GM19043 (cell line): ENCODE results near the gene TNIP1.

Source experiments
- ATAC-seq: cut with Tn5 transposase; IDR thresholded peaks from one replicate; pipeline ENCODE4 v1.9.1; 2021; ENCODE audit warnings: low read depth; ENCODE audit not compliant: unreplicated experiment

The TNIP1 gene

DNA sequence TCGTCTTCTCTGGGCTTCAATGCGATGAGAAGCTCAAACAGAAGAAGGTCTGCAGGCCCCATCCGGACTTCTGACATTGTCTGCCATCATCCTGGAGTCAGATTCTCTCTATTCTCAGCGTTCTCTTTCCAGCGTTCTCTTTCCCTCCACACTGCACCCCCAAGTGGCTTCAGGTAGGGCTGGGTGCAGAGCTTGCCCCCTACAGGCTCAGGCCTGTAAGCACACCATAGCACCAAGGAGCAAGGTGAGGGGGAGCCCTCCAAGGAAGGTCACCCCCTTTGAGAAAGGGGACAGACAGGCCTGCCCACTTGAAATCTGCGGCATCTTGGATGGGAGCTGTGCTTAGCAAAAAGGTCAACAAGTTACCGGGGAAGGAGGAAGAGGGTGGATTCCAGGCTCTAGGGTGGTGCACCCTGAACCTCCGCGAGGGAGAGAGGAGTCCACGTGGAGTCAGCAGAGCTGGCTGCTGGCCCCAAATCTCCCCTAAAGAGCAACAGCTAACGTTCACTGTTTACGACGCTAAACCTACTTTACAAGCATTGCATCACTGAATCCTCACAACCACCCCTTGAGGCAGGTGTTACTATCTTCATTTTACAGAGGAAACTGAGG lies 32.9 kb downstream of the TNIP1 start:
- peak; percentile 53 for ATAC-seq

DNA sequence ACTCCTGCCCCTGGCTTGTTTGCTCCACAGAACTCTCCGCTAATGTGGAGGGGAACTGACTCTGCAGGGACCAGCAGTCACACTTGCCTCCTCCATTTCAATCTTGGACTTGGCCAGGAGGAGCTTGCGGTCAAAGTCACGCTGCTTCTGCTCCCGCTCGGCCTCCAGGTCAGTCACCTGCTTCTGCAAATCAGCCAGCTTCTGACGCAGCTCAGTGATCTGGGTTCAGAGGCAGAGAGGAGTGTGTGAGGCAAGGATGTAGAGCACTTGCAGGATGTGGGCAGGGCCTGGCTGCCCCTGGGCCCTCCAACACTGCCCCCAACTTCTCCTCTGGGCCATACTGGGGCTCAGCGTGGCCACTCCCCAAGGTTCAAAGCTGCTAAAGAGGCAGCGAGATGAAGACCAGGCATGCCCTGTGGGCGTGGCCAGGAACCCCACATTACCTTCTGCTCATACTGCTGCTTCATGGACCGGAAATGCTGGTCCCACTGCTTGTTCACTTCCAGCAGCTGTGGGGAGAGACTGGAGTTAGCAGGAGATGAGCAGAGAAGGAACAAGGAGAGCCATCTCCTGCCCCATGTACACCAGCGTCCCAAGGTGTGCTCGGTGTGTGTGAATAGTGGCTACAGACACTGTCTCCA lies 38.3 kb downstream of the TNIP1 start:
- no peak for ATAC-seq

DNA sequence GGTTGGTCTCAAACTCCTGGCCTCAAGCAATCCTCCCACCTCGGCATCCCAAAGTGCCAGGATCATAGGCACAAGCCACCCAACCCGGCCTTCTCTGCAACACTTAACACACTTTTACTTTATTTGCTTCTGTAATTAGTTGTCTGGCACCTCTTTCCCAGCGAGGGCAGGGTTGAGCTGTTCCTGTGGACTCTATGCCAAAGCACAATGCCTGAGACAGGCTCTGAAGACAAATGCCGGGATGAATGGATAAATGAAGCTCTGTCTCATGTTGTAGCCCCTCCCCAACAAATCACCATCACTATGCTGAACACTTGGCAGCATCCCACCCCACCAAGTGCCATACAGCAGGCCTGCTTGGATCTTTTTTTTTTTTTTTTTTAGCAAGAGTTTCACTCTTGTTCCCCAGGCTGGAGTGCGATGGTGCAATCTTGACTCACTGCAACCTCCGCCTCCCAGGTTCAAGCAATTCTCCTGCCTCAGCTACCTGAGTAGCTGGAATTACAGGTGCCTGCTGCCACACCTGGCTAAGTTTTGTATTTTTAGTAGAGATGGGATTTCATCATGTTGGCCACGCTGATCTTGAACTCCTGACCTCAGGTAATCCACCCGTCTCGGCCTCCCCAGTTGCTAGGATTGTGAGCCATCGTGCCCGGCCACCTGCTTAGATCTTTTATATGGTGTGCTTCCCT lies 39.1 kb downstream of the TNIP1 start:
- ATAC-seq: no peak

DNA sequence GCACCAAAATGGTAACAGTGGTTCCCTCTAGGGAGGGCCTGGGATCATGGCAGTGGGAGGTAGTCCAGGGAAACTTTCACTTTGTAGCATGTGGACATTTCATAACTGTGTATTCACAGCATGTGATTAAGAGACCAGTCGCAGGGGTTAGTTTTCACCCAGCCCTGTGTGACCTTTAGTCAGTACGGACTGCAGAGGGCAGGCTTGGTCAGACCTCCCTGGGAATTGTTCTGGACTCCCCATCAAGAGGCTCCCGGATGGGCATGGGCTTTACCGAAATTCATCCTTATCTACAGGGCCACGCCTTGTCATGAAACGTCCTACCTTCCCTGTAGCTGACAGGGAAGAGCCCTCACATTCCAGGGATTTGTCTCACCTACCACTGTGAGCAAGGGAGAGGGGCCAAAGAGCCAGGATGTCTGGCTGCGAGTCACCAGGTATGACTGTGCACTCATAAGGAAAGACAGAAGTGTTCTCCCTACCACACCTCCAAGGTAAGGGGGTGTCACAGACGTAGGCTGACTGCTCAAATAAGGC lies 40.6 kb downstream of the TNIP1 start:
- no peak for ATAC-seq

DNA sequence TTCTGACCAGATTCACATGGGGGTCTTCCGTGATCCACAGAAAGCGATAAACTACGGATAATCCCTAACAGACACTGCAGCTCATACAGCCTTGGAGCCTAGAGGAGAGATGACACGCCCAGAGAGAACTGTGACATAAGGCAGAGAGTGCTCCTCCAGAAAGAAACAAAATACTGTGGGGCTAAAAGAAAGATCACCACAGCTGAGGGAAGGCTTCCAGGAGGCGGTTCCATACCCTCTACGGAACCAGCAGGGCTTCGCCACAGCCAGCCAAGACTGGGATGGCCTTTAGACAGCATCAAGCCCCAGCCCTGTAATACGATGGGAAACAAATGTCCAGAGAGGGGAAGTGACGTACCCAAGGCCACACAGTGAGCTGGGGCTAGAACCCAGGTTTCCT lies 41.2 kb downstream of the TNIP1 start:
- no peak for ATAC-seq

DNA sequence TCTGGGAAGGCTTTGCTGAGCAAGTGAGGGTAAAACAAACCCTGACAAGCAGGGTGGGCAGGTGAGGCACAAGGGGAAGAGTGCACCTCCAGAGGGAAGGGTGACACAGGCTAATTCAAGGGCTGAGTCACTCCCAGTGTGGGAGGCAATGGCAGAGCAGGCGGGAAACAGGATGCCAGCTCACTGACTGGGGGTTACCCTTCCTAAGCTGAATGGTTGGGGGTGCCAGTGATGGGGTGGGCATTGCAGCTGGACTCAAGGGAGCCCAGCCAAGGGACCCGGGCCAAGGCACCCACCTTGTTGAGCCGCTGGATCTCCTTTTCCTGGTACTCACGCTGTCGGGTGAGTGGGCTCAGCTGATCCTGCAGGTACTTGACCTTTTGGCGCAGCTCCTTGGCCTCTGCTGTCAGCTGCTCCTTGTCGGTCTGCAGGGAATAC lies 42.0 kb downstream of the TNIP1 start:
- no peak for ATAC-seq

DNA sequence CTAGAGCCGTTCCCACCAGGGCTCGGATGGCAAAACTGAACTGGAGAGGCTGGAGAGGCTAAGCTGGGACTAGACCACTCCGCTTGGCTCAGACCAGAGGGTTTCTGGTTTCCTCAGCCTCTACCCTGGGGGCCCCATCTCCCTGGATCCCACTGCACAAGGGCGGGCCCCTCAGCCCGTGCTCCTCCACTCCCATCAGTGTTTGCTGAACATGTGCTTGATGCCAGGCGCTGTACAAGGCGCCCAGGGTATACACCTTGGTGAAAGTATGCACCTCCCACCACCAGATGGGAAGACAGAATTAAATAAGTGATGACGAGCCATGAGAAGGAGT lies 42.5 kb downstream of the TNIP1 start:
- no peak for ATAC-seq

DNA sequence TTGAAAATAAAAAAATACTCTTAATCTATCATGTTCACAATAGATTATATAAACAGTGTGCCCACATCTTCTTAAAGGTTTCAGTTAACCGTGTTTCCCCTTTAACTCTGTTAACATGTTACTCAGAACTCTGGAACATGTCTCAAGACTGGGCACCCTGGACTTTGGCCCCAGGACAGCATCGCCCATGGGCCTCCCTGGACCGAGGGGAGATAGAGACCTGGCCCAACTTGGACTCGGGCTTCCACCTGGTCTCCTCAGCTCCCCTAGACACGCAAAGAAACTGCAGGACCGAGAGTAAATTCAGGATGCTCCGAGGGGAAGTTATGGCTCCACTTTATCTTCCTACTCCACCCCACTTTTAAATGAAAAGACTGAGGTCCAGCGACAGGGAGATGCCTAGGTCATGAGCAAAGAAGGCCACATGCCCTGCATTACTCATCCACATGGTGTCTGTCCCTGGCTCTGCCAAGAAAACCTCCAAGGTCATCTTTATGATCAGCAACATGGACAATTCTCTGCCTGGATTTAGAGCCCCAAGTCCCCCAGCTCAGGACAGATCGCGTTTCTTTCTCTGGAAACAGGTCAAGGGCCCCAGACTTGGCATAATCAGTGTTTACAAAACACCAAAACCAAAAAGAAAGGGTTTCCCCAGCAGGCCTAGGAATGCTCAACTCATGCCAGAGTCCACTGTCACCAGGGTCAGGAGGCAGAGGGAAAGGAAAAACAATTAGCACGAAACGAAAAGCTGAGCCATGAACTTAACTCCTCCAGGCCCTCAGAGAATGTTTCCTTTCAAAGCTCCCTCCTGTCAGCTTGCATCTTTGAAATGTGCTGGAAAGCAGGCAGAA lies 43.0 kb downstream of the TNIP1 start:
- no peak for ATAC-seq

DNA sequence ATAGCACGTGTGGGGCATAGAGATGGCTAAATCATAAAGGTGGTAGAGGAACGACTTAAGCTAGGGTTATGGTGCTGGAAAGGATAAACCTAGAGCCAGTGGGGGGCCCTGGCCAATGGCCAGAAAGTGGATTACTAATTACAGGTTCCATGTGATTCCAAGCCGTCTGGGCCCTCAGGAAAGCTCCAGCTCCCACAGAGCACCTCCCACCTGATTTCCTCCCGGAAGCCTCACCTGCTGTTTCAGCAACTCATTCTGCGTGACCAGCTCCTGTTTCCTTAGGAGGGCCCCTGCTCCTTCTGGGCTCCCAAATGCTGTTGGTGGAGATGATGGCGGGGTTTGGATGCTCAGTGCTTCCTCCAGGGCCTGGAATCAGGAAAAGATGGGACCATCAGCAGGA lies 44.3 kb downstream of the TNIP1 start:
- ATAC-seq: no peak

DNA sequence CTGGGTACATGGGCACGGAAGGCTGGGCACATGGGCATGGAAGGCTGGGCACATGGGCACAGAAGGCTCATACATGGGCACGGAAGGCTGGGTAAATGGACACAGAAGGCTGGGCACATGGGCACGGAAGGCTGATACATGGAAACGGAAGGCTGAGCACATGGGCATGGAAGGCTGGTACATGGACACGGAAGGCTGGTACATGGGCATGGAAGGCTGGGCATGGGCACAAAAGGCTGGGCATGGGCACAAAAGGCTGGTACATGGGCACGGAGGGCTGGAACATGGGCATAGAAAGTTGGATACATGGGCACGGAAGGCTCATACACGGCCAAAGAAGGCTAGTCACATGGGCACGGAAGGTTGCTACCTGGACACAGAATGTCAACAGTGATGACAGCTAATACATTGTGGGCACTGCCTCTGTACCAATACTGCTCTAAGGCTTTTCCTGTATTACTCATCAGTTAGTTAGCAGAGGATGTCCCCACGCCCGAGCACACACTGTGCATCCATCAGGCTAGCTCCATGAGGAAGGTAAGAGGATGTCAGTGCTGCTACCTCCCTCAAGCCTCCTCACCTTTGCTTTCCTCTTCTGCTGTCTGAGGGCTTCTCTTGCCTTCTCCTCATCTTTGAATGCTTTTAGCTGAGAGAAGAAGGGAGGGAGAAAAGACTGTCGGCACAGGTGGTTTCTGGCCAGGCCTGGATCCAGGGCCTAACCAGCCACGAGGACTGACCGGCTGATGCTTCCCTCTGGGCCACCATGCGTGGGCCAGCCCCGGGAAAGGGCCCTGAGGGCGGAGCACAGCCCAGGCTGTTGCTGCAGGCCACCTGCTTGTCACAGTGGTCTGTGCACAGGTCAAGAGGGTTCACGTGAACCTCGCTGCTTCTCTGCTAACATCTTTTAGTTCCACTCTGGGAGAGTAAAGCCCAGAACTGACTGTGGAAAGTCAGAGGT lies 46.1 kb downstream of the TNIP1 start:
- no peak for ATAC-seq

DNA sequence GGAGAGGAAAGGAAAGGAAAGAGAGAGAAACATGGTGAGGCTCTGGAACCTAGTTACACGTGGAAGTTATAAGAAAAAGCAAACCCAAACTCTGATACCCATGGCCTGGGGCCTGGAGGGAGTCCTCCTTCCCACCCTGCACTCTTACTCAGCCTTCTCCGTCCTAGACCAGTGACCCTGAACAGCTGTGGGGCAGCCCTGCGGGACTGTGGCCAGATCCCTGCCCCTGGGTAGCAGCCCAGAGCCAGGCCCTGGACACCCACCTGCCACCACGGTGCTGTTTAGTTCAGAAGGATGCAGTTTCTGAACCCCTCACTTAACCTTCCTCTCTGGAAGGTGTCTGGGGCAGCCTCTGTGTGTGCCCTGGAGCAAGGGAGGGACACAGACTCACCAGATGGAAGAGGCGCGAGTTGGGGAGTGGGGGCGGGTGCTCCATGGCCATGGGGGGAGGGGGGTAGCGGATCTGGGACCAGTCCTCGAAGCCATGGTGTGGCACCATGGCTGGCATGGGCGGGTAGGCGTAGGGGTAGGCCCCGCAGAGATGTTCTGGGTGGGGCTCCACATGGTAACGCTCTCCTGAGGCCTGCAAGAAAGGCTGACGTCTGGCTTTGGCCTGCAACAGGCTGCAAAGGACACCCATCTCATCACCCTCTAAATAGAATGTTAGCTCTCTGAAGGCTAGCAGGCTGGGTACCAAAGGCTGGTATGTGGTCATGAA lies 47.5 kb downstream of the TNIP1 start:
- no peak for ATAC-seq

DNA sequence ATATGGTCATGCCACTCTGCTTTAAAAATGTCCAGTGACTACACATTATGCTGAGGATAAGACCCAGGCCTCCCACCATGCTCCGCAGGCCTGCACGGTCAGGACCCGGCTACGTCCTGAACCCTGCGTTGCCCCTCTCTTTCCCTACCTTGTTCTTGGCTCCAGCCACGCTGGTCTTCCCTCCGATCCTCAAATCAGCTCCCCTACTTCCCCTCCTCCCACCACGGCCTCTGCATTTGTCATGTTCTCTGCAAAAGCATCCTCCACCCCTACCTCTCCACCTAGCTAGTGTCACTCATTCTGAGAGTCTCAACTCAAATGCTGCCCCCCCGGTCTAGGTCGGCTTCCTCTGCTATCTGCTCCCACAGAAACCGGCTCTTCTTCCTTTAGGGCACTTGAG lies 49.3 kb downstream of the TNIP1 start:
- no peak for ATAC-seq

DNA sequence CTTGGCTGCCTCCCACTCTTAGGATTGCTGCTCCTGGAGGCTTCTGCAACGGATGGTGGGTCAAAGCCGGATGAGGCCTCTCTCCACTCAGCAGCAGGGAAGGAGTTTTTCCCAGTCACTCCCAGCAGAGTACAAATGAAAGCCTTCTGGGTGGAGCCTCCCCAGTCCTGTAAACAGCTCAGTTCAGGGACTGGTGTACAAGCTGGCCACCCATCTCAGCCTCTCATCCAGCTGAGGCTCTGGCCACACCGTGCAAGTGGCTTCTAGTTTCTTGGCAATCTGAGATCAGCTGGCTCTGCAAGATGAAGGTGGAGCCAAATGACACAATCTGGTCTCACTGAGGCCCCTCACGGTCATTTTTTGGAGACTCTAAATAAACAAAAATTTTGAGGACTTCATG lies 50.5 kb downstream of the TNIP1 start:
- ATAC-seq: no peak

DNA sequence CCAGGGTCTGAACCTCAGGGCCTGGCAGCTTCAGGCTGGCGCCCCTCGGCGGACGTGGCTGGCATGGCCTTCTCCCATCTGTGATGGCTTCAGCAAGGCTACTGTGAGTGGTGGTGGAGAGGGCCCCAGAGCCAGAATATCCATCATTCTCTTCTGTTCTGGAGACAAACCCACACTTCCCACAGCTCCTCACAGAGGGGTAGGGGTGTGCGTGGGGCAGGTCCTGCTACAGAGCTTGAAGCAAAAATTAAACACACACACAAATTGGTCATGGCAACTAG lies 50.8 kb downstream of the TNIP1 start:
- ATAC-seq: no peak

DNA sequence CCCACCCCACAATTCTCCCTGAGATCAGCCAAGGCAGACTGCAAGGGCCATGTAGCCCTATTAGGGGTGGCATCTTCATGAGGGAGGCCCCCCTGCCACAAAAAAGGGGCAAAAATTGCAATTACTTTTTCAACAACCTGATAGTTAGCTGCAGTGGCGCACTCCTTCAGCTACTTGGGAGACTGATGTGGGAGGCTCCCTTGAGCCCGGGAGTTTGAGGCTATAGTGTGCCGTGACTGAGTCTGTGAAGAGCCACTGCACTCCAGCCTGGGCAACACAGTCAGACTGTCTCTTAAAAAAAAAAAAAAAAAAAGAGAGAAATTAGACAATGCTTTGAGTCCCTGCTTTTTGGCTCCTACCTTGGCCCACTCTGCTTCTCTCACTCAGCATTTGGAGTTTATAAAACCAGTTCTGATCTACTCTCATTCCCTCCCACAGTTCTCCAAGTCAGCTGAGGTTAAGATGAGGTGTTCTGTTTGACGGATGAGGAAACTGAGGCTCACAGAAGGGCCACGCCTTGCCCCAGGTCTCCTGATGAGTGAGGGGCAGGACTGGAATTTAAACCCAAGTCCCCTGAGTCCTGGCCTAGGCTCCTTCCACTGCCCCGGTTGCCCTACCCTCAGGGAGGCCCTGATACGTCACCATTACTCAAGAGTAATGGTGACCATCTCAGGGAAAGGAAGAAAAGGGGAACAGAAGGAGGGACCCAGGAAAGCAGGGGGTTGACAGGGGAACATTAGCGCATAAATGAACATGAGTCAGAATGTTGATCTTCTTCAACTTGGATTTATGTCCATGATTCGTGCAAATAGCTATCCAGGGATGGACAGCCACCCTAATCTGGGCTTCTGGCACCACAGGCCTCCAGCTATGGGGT lies 51.4 kb downstream of the TNIP1 start:
- ATAC-seq: no peak

DNA sequence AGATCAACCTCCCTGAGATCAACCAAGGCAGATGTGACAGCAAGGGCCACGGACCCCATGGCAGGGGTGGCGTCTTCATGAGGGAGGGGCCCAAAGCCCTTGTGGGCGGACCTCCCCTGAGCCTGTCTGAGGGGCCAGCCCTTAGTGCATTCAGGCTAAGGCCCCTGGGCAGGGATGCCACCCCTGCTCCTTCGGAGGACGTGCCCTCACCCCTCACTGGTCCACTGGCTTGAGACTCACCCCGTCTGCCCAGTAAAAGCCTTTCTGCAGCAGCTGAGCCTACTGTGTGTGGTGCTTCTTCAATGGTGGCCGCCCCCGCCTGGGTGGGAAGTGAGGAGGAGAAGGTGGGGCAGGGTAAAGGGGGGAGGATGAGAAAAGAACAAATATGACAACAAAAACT lies 52.1 kb downstream of the TNIP1 start:
- no peak for ATAC-seq

DNA sequence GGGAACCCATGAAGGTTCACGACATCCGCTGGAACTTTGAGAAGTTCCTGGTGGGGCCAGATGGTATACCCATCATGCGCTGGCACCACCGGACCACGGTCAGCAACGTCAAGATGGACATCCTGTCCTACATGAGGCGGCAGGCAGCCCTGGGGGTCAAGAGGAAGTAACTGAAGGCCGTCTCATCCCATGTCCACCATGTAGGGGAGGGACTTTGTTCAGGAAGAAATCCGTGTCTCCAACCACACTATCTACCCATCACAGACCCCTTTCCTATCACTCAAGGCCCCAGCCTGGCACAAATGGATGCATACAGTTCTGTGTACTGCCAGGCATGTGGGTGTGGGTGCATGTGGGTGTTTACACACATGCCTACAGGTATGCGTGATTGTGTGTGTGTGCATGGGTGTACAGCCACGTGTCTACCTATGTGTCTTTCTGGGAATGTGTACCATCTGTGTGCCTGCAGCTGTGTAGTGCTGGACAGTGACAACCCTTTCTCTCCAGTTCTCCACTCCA lies 52.8 kb downstream of the TNIP1 start:
- ATAC-seq: no peak

DNA sequence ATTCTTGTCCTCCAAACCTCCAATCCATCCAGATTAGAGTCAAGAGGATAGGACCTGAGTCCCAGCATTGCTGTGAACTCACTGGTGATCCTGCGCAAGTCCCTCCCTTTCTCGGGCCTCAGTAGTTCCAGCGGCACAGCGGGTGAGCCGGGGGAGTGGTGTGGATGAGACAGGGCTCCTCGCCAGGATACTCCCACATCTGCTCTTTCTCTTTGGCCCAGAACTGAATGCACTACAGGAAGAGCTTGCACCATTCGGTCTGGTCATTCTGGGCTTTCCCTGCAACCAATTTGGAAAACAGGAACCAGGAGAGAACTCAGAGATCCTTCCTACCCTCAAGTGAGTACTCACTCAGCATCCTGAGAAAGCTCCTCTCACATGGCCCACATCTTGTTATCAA lies 54.2 kb downstream of the TNIP1 start:
- ATAC-seq: no peak
